HFFc6 (cell line): ENCODE measurements around the gene RBM39. TPM values are rescaled to one million over a fixed set of nuclear protein-coding genes. Genes with fewer than 3 reads are reported as not detected.

Source experiments
- DNase-seq: peaks from one replicate; pipeline ENCODE4 v3.0.0-alpha.2; 2018
- H3K27ac Mint-ChIP-seq: 2 replicates; pipeline ENCODE4 v1.8.0; 2020; ENCODE audit warnings: mild to moderate bottlenecking, mixed read lengths
- H3K27me3 Mint-ChIP-seq: 2 replicates; pipeline ENCODE4 v1.8.0; 2021; ENCODE audit warnings: mild to moderate bottlenecking, moderate library complexity, mixed read lengths; ENCODE audit not compliant: insufficient read depth
- H3K36me3 Mint-ChIP-seq: 2 replicates; pipeline ENCODE4 v1.8.0; 2021; ENCODE audit warnings: low read depth, mixed read lengths
- H3K4me1 Mint-ChIP-seq: 2 replicates; pipeline ENCODE4 v1.8.0; 2020; ENCODE audit warnings: low read depth, mixed read lengths
- H3K4me3 Mint-ChIP-seq: 2 replicates; pipeline ENCODE4 v1.8.0; 2020; ENCODE audit warnings: mild to moderate bottlenecking, moderate library complexity, mixed read lengths
- H3K9me3 Mint-ChIP-seq: 2 replicates; pipeline ENCODE4 v1.8.0; 2020; ENCODE audit warnings: mild to moderate bottlenecking, mixed read lengths
- CTCF ChIP-seq: fragments of 200-600 bp; sonication (generic); IDR thresholded peaks from 2 replicates; pipeline ENCODE4 v1.5.0; 2021; ENCODE audit warnings: antibody characterized with exemption, mild to moderate bottlenecking
- total RNA-seq, 6 experiments: library from RNA; stranded (reverse); fragmentation: NEBNext Ultra II Directional; extraction: Animal tissue kit (Norgen Biotek cat#: 25700); gene quantifications; 2 replicates in 1 of 6; 3 replicates in 5 of 6; pipeline ENCODE4 v1.2.3, GENCODE V29; 2021

The RBM39 gene
- total RNA-seq, 6 experiments from 2014 or later, result 162 to 198 (median 185) TPM

- H3K4me1 Mint-ChIP-seq, result no peaks in the 10 kb centered on the region
- no peak overlapping the region for H3K4me3 Mint-ChIP-seq
- no peak for TF ChIP-seq CTCF
- DNase-seq, result no peak
- peaks cover 1% of the 10 kb centered on the region for H3K27me3 Mint-ChIP-seq
- H3K27ac Mint-ChIP-seq, result no peak overlapping the region
- no peaks in the 10 kb centered on the region for H3K9me3 Mint-ChIP-seq
- peaks cover 7% of the 10 kb centered on the region; the same call in 1 of the 2 replicates for H3K36me3 Mint-ChIP-seq
Measured at GRCh38 chr20:35674921-35675320, 67.1 kb downstream of the RBM39 start.

GRCh38 chr20:35673884-35674283, 68.2 kb downstream of the RBM39 start:
- DNase-seq, result no peak
- TF ChIP-seq CTCF, result no peak
- Mint-ChIP-seq H3K4me3 (no peak overlapping the region), H3K27ac (no peak overlapping the region), H3K36me3 (peaks cover 11% of the 10 kb centered on the region), H3K9me3 (no peaks in the 10 kb centered on the region), H3K4me1 (no peaks in the 10 kb centered on the region), H3K27me3 (peaks cover 1% of the 10 kb centered on the region)

GRCh38 chr20:35669681-35670080, 72.4 kb downstream of the RBM39 start:
- Mint-ChIP-seq H3K27ac (no peak overlapping the region), H3K9me3 (no peaks in the 10 kb centered on the region), H3K4me1 (peaks cover 5% of the 10 kb centered on the region), H3K36me3 (peaks cover 26% of the 10 kb centered on the region), H3K27me3 (peaks cover under 1% of the 10 kb centered on the region), H3K4me3 (no peak overlapping the region)
- TF ChIP-seq CTCF, result no peak
- DNase-seq, result no peak

- no peak for DNase-seq
- H3K36me3 Mint-ChIP-seq, result peaks cover 27% of the 10 kb centered on the region
- H3K9me3 Mint-ChIP-seq, result no peaks in the 10 kb centered on the region
- no peak overlapping the region for H3K4me3 Mint-ChIP-seq
- H3K27me3 Mint-ChIP-seq, result peaks cover 2% of the 10 kb centered on the region
- no peak overlapping the region for H3K27ac Mint-ChIP-seq
- TF ChIP-seq CTCF, result no peak
- H3K4me1 Mint-ChIP-seq, result peaks cover 6% of the 10 kb centered on the region
Measured at GRCh38 chr20:35669221-35669620, 72.8 kb downstream of the RBM39 start.

GRCh38 chr20:35665949-35666288, 76.1 kb downstream of the RBM39 start:
- no peak; the same call in 1 of the 2 replicates for TF ChIP-seq CTCF
- Mint-ChIP-seq H3K27me3 (peaks cover 2% of the 10 kb centered on the region), H3K36me3 (peaks cover 37% of the 10 kb centered on the region), H3K27ac (no peak overlapping the region; the same call in 1 of the 2 replicates), H3K4me3 (no peak overlapping the region), H3K4me1 (peaks cover 30% of the 10 kb centered on the region), H3K9me3 (no peaks in the 10 kb centered on the region)
- DNase-seq, result no peak
